Melanocyte of skin (primary cell): ENCODE data around the gene PLCD3. TPM values are rescaled to one million over a fixed set of nuclear protein-coding genes. Genes with fewer than 3 reads are reported as not detected.

Experiments used
- small RNA-seq, 2 donors: library from RNA; depleted of rRNA; stranded (forward); fragments of <200 nt; gene quantifications; one replicate each; pipeline ENCODE3, GENCODE V24; 2012
- total RNA-seq, 2 donors: library from RNA; depleted of rRNA; stranded (reverse); fragments of >200 nt; gene quantifications; 2 replicates each; pipeline ENCODE4 v1.2.3, GENCODE V29; 2012

PLCD3 gene
- 10 to 100 TPM; 15.8 to 27.6 TPM for total RNA-seq

GRCh38 chr17:45132320-45132571 lies at the start of gene PLCD3:
TSS of gene PLCD3 (minus strand) at chr17:45132515. CDS start at chr17:45132410, 105 bp downstream.

GRCh38 chr17:45161288-45162024 lies 29.1 kb upstream of the PLCD3 start, which contains the start of gene HEXIM2:
TSS of gene HEXIM2 (plus strand) at chr17:45161875. CDS start at chr17:45162794, 919 bp downstream.

GRCh38 chr17:45148183-45149036 lies 16.1 kb upstream of the PLCD3 start, which contains the start of gene HEXIM1:
TSS of gene HEXIM1 (plus strand) at chr17:45148475. CDS start at chr17:45149191, 716 bp downstream.

GRCh38 chr17:45135192-45135977 lies 3.1 kb upstream of the PLCD3 start, which contains the start of gene ACBD4:
TSS of gene ACBD4 (plus strand) at chr17:45135687. CDS start at chr17:45136145, 458 bp downstream.

GRCh38 chr17:45060797-45061605 lies 71.3 kb downstream of the PLCD3 start, which contains the start of gene NMT1:
TSS of gene NMT1 (plus strand) at chr17:45061317. CDS start at chr17:45061330, 13 bp downstream.

Small RNA genes lying within 50 kb of the gene (small RNA-seq; reads per million reads assigned to genes)
- gene MIR6784 (0 reads per million in 2 donors), gene RF00019 (0 reads per million in 2 donors)

Other genes starting within 250 kb of the PLCD3 start
- 100 to 1,000 TPM in 1 of 2 donors, 10 to 100 TPM in 1; 93.9 to 131 TPM for gene EFTUD2, start 233.1 kb downstream of the PLCD3 start, total RNA-seq
- gene GFAP, start 217.0 kb downstream of the PLCD3 start, total RNA-seq: not detected
- gene KIF18B, start 184.7 kb downstream of the PLCD3 start, total RNA-seq: 10 to 100 TPM in 1 of 2 donors, 1 to 10 TPM in 1; 3.8 to 13.3 TPM
- gene C1QL1, start 164.2 kb downstream of the PLCD3 start, total RNA-seq: under 1 TPM; under 0.01 to 0.33 TPM
- 10 to 100 TPM; 29.3 to 46.0 TPM for gene DCAKD, start 80.9 kb downstream of the PLCD3 start, total RNA-seq
- 100 to 1,000 TPM in 1 of 2 donors, 10 to 100 TPM in 1; 80.9 to 100 TPM for gene NMT1, start 71.2 kb downstream of the PLCD3 start, total RNA-seq
- 10 to 100 TPM in 1 of 2 donors, 1 to 10 TPM in 1; 5.0 to 11.4 TPM for gene ACBD4, start 3.2 kb upstream of the PLCD3 start, total RNA-seq
- gene HEXIM1, start 16.0 kb upstream of the PLCD3 start, total RNA-seq: 10 to 100 TPM; 12.0 to 14.0 TPM
- gene HEXIM2, start 29.4 kb upstream of the PLCD3 start, total RNA-seq: 10 to 100 TPM; 11.7 to 13.4 TPM
- 1 to 10 TPM; 5.2 to 6.7 TPM for gene FMNL1, start 89.4 kb upstream of the PLCD3 start, total RNA-seq
- gene SPATA32, start 129.6 kb upstream of the PLCD3 start, total RNA-seq: not detected
- gene MAP3K14, start 184.5 kb upstream of the PLCD3 start, total RNA-seq: 1 to 10 TPM; 2.1 to 2.3 TPM